Activated gamma-delta T cell treated with anti-CD3 and anti-CD28 coated beads, Interleukin-2, amount 50 U/mL, for 16 hours (primary cell): ENCODE data around the gene ENAH.
"Not testable (repeated sequence)": the region's sequence is repeated elsewhere in the genome, so short reads cannot be mapped to it uniquely, and the experiment has no call there.

Experiments used
- DNase-seq: peaks from one replicate; pipeline ENCODE4 v3.0.0-alpha.2; 2020; ENCODE audit warnings: low read depth

Gene ENAH

DNA sequence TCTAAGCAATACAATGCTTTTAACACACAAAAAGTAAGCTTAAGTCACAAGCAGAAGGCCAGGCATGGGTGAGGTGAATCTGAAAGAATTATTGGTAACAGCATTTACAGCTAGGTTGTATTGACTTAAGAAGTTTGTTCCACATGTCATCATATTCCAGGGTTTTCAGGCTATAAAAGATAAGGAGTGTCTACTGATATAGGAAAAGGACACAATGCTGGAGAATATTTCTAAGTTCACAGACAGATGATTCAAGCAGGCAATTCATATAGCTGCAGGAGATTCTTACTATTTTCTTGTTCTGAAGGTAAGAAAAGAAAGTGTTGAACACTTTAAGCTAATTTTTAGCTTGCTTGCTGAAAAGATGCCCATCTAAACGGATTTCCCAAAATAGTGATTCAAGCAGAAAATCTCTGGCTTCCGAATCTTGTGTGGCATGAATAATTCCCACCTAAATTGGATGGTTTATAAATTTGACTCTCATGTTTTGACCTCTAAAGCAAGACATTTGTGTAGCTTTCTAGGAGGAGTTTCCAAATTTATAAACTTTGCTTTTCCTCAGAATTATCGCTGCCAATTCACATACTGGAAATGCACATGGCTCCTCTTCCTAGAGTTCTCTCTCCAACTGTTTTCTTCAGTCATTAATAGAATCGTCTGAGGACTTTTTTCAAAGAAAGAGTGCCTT, 129.5 kb downstream of the ENAH start:
- DNase-seq = no peak

- no peak for DNase-seq
Measured at GRCh38 chr1:225522588-225523262, 130.2 kb downstream of the ENAH start.

- no peak for DNase-seq
Measured at GRCh38 chr1:225520587-225521227, 132.2 kb downstream of the ENAH start.

GRCh38 chr1:225519166-225519863, 133.6 kb downstream of the ENAH start:
- DNase-seq = no peak

DNA sequence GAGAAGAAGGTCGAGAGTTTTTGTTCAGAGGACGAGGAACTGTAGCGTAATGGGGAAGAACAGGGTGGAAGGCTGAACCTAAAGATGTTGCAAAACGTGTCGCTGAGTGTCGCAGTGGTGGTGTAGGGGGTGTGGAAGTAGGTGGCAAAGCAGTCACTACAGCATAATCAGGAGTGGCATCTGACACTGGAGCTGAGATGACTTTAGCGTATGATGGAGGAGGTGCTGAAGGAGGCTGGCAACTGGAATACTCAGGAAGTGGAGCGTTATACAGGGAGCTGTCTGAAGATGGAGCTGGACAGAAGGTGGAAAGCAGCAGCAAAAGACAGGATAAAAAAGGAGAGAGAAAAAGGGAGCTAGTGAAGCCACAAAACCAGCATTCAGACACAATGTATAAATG, 135.2 kb downstream of the ENAH start:
- DNase-seq = no peak

DNA sequence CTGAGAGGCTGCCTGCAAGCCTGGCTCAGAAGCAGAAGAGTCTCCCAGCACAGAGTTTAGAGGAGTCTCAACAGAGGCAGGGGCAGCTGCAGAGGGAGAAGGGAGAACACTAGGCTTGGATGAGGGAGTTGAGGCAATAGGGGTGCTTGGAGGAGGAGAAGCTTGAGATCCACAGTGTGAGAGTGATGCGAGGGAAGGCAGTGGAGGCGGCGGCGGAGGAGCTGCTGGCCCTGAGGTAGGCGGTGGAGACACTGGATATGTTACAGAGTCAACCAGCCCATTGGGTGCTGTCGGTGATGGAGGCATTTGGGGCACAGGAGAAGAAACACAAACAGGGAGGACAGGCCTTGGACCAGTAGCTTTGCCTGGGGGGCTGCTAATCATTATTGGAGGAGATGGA, 135.7 kb downstream of the ENAH start:
- DNase-seq = no peak

- DNase-seq = no peak
Measured at GRCh38 chr1:225514671-225515081, 138.2 kb downstream of the ENAH start.

DNA sequence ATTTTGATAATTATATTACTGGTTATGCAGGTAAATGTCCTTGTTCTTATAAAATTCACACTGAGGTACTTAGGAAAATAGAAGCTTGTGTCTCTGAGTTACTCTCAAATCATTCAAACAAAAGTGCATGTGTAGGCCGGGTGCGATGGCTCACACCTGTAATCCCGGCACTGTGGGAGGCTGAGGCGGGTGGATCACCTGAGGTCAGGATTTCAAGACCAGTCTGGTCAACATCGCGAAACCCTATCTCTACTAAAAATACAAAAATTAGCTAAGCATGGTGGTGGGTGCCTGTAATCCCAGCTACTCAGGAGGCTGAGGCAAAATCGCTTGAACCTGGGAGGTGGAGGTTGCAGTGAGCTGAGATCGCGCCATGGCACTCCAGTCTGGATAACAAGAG, 139.3 kb downstream of the ENAH start:
- DNase-seq = not testable (repeated sequence)

- DNase-seq = no peak
Measured at GRCh38 chr1:225511828-225512381, 141.0 kb downstream of the ENAH start.

- DNase-seq = not testable (repeated sequence)
Measured at GRCh38 chr1:225510740-225511139, 142.2 kb downstream of the ENAH start.

DNA sequence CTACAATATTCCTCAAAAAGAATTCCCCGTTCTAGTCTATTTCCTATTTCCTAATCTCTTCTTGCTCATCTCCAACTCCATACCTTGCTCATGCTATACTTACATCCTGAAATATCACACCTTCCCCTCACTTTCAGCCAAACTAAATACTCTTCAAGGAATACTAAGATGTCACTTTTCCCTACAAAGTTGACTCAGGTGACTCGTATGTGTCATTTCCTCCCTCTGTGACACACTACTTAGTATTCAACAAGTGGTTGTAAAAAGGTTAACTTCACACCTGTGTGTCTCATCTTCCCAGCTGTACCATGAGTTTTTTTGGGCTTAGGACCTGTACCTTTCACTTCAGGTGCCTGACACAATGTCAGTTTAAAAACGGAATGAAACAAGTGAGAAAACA, 143.2 kb downstream of the ENAH start:
- no peak for DNase-seq

GRCh38 chr1:225509376-225509707, 143.6 kb downstream of the ENAH start:
- DNase-seq = no peak

DNA sequence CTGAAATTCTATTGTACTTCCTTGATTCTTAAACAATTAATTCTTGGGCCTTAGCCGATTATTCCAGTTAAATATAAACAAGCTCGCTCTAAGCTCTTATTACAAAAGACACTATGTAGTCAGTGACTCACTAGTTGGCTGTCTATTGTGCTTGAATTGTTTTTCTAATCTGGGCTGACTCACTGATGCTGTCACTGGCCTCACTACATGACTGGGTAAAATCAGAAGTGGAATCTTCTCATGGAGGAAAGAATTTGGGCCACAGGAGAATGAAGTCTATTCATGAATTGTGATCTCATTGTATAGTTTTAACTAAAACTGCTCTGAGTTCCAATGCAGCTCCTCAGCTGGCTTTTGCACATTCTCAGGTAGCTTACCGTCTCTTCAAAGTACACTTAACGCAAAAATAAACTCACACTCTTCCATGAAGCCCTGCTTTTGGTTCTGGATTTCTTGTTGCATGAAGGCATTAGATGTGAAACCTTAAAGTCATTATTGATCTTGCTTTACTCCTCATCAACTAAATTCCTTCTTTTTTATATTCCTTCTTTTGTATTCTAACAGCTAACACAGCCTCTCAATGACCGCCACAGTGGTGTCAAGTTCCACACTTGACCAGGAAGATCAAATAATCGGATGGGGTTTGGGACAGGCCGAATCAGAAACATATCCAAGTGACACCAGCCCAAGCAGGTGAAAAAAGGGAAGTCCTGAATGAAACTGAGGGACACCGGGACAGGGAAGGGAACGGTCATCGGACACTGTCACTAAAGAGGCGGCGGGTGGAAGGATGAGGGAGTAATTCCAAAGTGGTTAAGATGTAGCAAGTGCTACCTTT, 144.2 kb downstream of the ENAH start:
- no peak for DNase-seq

- no peak for DNase-seq
Measured at GRCh38 chr1:225506727-225507126, 146.2 kb downstream of the ENAH start.

DNA sequence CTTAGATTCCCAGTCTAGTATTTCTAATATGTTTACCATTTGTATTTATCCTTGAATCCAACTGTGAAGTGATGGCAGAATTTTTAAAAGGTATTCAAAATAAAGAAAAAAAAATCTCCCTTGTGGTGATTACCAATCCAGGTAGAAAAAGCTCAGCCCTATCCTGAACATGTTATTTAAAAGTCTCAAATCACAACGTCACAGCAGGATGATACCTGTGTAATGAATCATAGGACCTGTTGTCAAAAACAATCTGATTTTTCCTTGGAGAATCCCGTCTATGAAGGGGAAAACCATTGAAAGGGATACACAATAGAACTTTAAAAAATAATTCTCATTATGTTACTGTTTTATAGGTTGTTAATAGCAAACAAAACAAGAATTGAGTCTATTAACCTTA, 148.1 kb downstream of the ENAH start:
- DNase-seq = no peak

GRCh38 chr1:225500624-225501192, 152.2 kb downstream of the ENAH start:
- no peak for DNase-seq

- no peak for DNase-seq
Measured at GRCh38 chr1:225498549-225499136, 154.3 kb downstream of the ENAH start.

DNA sequence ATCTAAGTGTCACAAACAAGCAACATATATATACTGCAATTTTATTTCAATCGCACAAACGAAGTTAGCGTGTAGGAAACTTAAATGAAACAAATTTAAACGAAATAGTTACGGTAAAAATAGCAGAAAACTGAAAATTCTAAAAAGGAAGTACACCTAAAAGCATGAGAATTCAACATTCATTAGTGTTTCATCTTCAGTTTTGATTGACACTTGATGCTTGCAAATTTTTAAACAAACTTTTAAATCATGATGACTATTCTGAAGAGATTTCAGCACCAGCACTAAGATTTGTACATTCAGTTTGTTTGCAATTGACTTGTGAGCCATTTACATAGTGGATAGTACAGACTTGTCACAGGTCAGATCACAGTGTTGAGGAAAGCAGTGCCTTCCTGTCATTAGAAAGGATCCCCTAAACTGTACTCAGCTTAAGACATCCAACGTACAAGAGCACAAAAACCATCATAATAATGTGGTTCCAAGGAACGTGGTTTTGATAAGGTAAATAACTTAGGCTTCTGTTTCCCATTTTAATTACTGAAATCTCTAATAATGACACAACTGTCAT, 158.0 kb downstream of the ENAH start:
- no peak for DNase-seq

GRCh38 chr1:225493591-225494246, 159.2 kb downstream of the ENAH start:
- DNase-seq = no peak

- no peak for DNase-seq
Measured at GRCh38 chr1:225488676-225489075, 164.2 kb downstream of the ENAH start.
